Fibroblast of pulmonary artery (primary cell): ENCODE results near the gene PYDC2.

Experiments used
- DNase-seq: peaks from one replicate; pipeline ENCODE4 v3.0.0-alpha.2; 2010; ENCODE audit warnings: low read depth
- H3K4me3 ChIP-seq: replicated peaks from 2 replicates; pipeline ENCODE4 v1.5.1; 2011; ENCODE audit warnings: low read depth, mild to moderate bottlenecking, control low read depth, low read length, moderate library complexity
- CTCF ChIP-seq: IDR thresholded peaks from 2 replicates; pipeline ENCODE4 v1.5.1; 2011; ENCODE audit warnings: mild to moderate bottlenecking, control low read depth, low read length, inconsistent platforms; ENCODE audit errors: missing control alignments

The PYDC2 gene

GRCh38 chr3:191434024-191434423 is 26.9 kb upstream of the PYDC2 start:
- TF ChIP-seq CTCF, result no peak
- H3K4me3 ChIP-seq, result no peak overlapping the region
- DNase-seq, result no peak

GRCh38 chr3:191435981-191436380 is 25.0 kb upstream of the PYDC2 start:
- TF ChIP-seq CTCF, result no peak
- H3K4me3 ChIP-seq, result no peak overlapping the region
- no peak for DNase-seq

GRCh38 chr3:191438150-191438814 is 22.7 kb upstream of the PYDC2 start:
- no peak for TF ChIP-seq CTCF
- no peak for DNase-seq
- H3K4me3 ChIP-seq, result no peak overlapping the region

GRCh38 chr3:191440532-191440931 is 20.4 kb upstream of the PYDC2 start:
- H3K4me3 ChIP-seq, result no peak overlapping the region
- TF ChIP-seq CTCF, result no peak
- no peak for DNase-seq

GRCh38 chr3:191441687-191442086 is 19.3 kb upstream of the PYDC2 start:
- H3K4me3 ChIP-seq, result no peak overlapping the region
- no peak for DNase-seq
- TF ChIP-seq CTCF, result no peak

- TF ChIP-seq CTCF, result no peak
- no peak for DNase-seq
- no peak overlapping the region for H3K4me3 ChIP-seq
These were observed 16.4 kb upstream of the PYDC2 start for GRCh38 chr3:191444569-191444968.

- H3K4me3 ChIP-seq, result no peak overlapping the region
- TF ChIP-seq CTCF, result no peak
- DNase-seq, result no peak
These were observed 11.7 kb upstream of the PYDC2 start for GRCh38 chr3:191449256-191449655.
